Measurements from ENCODE around the gene IREB2. TPM values are rescaled to one million over a fixed set of nuclear protein-coding genes. Genes with fewer than 3 reads are reported as not detected.

The IREB2 gene
- total and polyA plus RNA-seq, 2 experiments from 2014 or later, result 11.8 to 18.0 TPM

- in situ Hi-C loops (cut with MboI), result no loop called here
- Histone ChIP-seq H3K79me2 (ENCODE audit: insufficient read depth) (no peaks in the 10 kb centered on the region), H3K9me2 (ENCODE audit: insufficient read depth) (no peaks in the 10 kb centered on the region), H4K20me1 (ENCODE audit: insufficient read depth) (no peaks in the 10 kb centered on the region), H3K4me3 (no peak overlapping the region), H3K27ac (no peak overlapping the region), H2AFZ (no peak overlapping the region), H3K36me3 (ENCODE audit: low read depth) (no peaks in the 10 kb centered on the region), H3K9ac (no peak overlapping the region), H3F3A (ENCODE audit: insufficient read depth) (no peaks in the 10 kb centered on the region), H3K27me3 (replicated peaks; ENCODE audit: insufficient read depth) (peaks cover 11% of the 10 kb centered on the region; the same call in 1 of the 2 replicates), H3K9me3 (ENCODE audit: low read depth) (no peaks in the 10 kb centered on the region), H3K4me1 (ENCODE audit: insufficient read depth) (no peaks in the 10 kb centered on the region), H3K4me2 (ENCODE audit: unreplicated experiment) (no peak overlapping the region)
- 50 to 51% methylated on average over 6 of the region's 6 CpGs for WGBS, 2 experiments (ENCODE audit: low coverage in 1 of 2, low lambda C conversion rate in 2 of 2, missing lambda C conversion rate in 2 of 2)
- no peak for TF ChIP-seq EZH2phosphoT487 (IDR thresholded peaks at IDR 0.05; ENCODE audit: insufficient read depth, low read depth)
- TF ChIP-seq EZH2 (IDR thresholded peaks at IDR 0.05; ENCODE audit: insufficient read depth, poor library complexity, severe bottlenecking), result no peak
- DNase-seq, result no peak
Observed at GRCh38 chr15:78407608-78408354, 30.2 kb upstream of the IREB2 start.

GRCh38 chr15:78408355-78408640, 29.7 kb upstream of the IREB2 start:
- no peaks in the 10 kb centered on the region for H3K36me3 ChIP-seq (ENCODE audit: low read depth)
- no peak overlapping the region for H3K9ac ChIP-seq
- H4K20me1 ChIP-seq (ENCODE audit: insufficient read depth), result no peaks in the 10 kb centered on the region
- TF ChIP-seq EZH2phosphoT487 (IDR thresholded peaks at IDR 0.05; ENCODE audit: insufficient read depth, low read depth) (no peak), EZH2 (IDR thresholded peaks at IDR 0.05; ENCODE audit: insufficient read depth, poor library complexity, severe bottlenecking) (no peak)
- 41 to 53% methylated on average over 4 of the region's 4 CpGs for WGBS, 2 experiments (ENCODE audit: low coverage in 1 of 2, low lambda C conversion rate in 2 of 2, missing lambda C conversion rate in 2 of 2)
- H3K4me1 ChIP-seq (ENCODE audit: insufficient read depth), result no peaks in the 10 kb centered on the region
- H3K27ac ChIP-seq, result no peak overlapping the region
- H3K27me3 ChIP-seq (replicated peaks; ENCODE audit: insufficient read depth), result peaks cover 9% of the 10 kb centered on the region; the same call in 1 of the 2 replicates
- no peak overlapping the region for H3K4me2 ChIP-seq (ENCODE audit: unreplicated experiment)
- in situ Hi-C loops (cut with MboI), result no loop called here
- H3K79me2 ChIP-seq (ENCODE audit: insufficient read depth), result no peaks in the 10 kb centered on the region
- DNase-seq, result no peak
- H3K9me2 ChIP-seq (ENCODE audit: insufficient read depth), result no peaks in the 10 kb centered on the region
- no peaks in the 10 kb centered on the region for H3K9me3 ChIP-seq (ENCODE audit: low read depth)
- no peak overlapping the region for H3K4me3 ChIP-seq
- no peak overlapping the region for H2AFZ ChIP-seq
- H3F3A ChIP-seq (ENCODE audit: insufficient read depth), result no peaks in the 10 kb centered on the region

- 34 to 49% methylated on average over 2 of the region's 2 CpGs for WGBS, 2 experiments (ENCODE audit: low coverage in 1 of 2, low lambda C conversion rate in 2 of 2, missing lambda C conversion rate in 2 of 2)
- Histone ChIP-seq H3K36me3 (ENCODE audit: low read depth) (no peaks in the 10 kb centered on the region), H3K4me2 (ENCODE audit: unreplicated experiment) (no peak overlapping the region), H3K9ac (no peak overlapping the region), H3K79me2 (ENCODE audit: insufficient read depth) (no peaks in the 10 kb centered on the region), H3K27me3 (replicated peaks; ENCODE audit: insufficient read depth) (peaks cover 9% of the 10 kb centered on the region; the same call in 1 of the 2 replicates), H3K27ac (no peak overlapping the region), H3F3A (ENCODE audit: insufficient read depth) (no peaks in the 10 kb centered on the region), H3K9me3 (ENCODE audit: low read depth) (no peaks in the 10 kb centered on the region), H3K9me2 (ENCODE audit: insufficient read depth) (no peaks in the 10 kb centered on the region), H4K20me1 (ENCODE audit: insufficient read depth) (no peaks in the 10 kb centered on the region), H2AFZ (no peak overlapping the region), H3K4me3 (no peak overlapping the region), H3K4me1 (ENCODE audit: insufficient read depth) (no peaks in the 10 kb centered on the region)
- TF ChIP-seq EZH2phosphoT487 (IDR thresholded peaks at IDR 0.05; ENCODE audit: insufficient read depth, low read depth) (no peak), EZH2 (IDR thresholded peaks at IDR 0.05; ENCODE audit: insufficient read depth, poor library complexity, severe bottlenecking) (no peak)
- in situ Hi-C loops (cut with MboI), result no loop called here
- no peak for DNase-seq
Observed at GRCh38 chr15:78408961-78409360, 29.1 kb upstream of the IREB2 start.

GRCh38 chr15:78411061-78411460, 27.0 kb upstream of the IREB2 start:
- Histone ChIP-seq H3K9me3 (ENCODE audit: low read depth) (no peaks in the 10 kb centered on the region), H3K27ac (no peak overlapping the region), H3K4me3 (no peak overlapping the region), H3K79me2 (ENCODE audit: insufficient read depth) (no peaks in the 10 kb centered on the region), H3K4me1 (ENCODE audit: insufficient read depth) (no peaks in the 10 kb centered on the region), H3F3A (ENCODE audit: insufficient read depth) (no peaks in the 10 kb centered on the region), H3K4me2 (ENCODE audit: unreplicated experiment) (no peak overlapping the region), H2AFZ (no peak overlapping the region), H4K20me1 (ENCODE audit: insufficient read depth) (no peaks in the 10 kb centered on the region), H3K9me2 (ENCODE audit: insufficient read depth) (no peaks in the 10 kb centered on the region), H3K27me3 (replicated peaks; ENCODE audit: insufficient read depth) (peaks cover 21% of the 10 kb centered on the region; the same call in 1 of the 2 replicates), H3K9ac (no peak overlapping the region), H3K36me3 (ENCODE audit: low read depth) (no peaks in the 10 kb centered on the region)
- no peak for DNase-seq
- 77 to 82% methylated on average over 1 of the region's 1 CpG for WGBS, 2 experiments (ENCODE audit: low coverage in 1 of 2, low lambda C conversion rate in 2 of 2, missing lambda C conversion rate in 2 of 2)
- no peak for TF ChIP-seq EZH2phosphoT487 (IDR thresholded peaks at IDR 0.05; ENCODE audit: insufficient read depth, low read depth)
- TF ChIP-seq EZH2 (IDR thresholded peaks at IDR 0.05; ENCODE audit: insufficient read depth, poor library complexity, severe bottlenecking), result no peak
- in situ Hi-C loops (cut with MboI), result no loop called here
